Mammary epithelial cell (primary cell): ENCODE data around the gene CLASP1.

Experiments used
- CTCF ChIP-seq, 2 donors: IDR thresholded peaks in 1 of 2; conservative IDR thresholded peaks in 1 of 2; 2 replicates each; pipeline ENCODE4 v1.5.1; 2011 to 2012; ENCODE audit warnings: inconsistent platforms in 2 of 2, low read length in 2 of 2, mild to moderate bottlenecking in 2 of 2, control low read depth in 1 of 2, low read depth in 1 of 2; ENCODE audit not compliant: insufficient read depth in 1 of 2; ENCODE audit errors: extremely low read depth in 1 of 2
- EZH2 ChIP-seq: IDR thresholded peaks from 2 replicates; pipeline ENCODE4 v1.6.1; 2012; ENCODE audit warnings: low read length, inconsistent platforms, borderline replicate concordance

- TF ChIP-seq CTCF (conservative IDR thresholded peaks at IDR 0.05 in 1 of 2, IDR thresholded peaks at IDR 0.05 in 1 of 2; ENCODE audit: extremely low read depth in 1 of 2, insufficient read depth in 1 of 2, low read depth in 1 of 2, low read length in 2 of 2) (no peak), EZH2 (no peak)
These were observed 286.5 kb downstream of the CLASP1 start for GRCh38 chr2:121362774-121363173.
